HG03575 (cell line): ENCODE measurements around the gene NDC80.
"Not testable (repeated sequence)": the region's sequence is repeated elsewhere in the genome, so short reads cannot be mapped to it uniquely, and the experiment has no call there.

ENCODE experiments used
- ATAC-seq: cut with Tn5 transposase; IDR thresholded peaks from one replicate; pipeline ENCODE4 v1.9.1; 2021; ENCODE audit not compliant: unreplicated experiment, insufficient number of reproducible peaks, low FRiP score; ENCODE audit errors: extremely low read depth

NDC80 gene

DNA sequence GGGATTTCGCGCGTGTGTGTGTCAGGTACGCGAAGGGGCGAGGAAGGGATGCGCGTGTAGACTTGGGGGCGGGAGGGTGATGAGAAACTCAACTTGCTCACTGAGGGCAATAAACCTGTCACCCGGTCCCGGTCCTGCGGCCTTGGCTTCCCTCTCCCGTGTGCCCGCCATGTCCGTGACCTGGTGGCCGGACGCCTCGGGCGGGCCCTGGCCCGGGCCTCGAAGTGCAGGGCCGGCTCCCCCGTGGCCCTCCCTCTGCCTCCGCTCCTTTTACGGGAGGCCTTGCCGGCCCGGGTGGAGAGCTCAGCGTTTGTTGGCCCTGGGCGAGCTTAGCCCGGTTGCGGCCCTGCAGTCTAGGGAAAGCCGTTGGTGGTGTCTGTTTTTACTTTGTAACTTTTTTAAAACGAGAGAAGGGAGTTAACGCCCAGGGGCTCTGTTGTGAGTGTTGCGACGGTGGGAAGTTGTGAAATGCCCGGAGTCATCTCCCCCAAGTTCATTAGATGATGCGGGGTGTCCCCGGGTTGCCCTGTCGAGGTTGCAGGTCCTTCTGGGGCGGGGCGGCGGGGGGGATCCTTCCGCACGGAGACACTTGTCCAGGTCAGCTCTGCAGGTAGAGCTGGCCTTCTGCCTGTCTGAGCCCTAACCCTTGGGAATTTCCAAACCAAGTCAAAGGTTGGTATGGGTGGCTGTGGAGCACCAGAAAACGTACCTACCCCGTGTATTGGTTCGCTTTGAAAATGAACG is 85.1 kb downstream of the NDC80 start:
- ATAC-seq = no peak

DNA sequence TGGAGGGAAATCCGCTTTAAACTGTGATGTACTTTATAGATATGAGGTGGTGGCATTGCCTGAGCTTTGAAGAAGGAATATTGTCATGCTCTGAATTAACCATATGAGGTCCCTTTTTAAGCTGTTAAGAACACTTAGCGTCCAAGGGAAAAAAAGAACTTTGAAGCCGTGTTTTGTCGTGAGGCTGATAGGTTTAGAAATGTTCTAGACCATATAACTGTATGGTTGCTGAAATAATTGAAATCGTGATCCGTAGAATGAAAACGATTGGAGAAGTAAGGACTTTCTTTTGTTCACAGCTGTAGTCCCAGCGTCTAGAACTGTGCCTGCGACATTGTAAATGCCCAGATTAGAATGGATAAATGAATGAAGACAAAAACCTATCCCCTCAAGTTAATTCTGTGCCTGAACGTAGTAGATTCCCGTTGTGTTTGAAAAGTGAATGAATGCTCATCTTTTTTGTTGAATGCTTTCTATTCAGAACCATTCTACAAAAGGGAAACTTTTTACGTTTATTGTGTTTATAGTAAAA is 85.7 kb downstream of the NDC80 start:
- no peak for ATAC-seq

DNA sequence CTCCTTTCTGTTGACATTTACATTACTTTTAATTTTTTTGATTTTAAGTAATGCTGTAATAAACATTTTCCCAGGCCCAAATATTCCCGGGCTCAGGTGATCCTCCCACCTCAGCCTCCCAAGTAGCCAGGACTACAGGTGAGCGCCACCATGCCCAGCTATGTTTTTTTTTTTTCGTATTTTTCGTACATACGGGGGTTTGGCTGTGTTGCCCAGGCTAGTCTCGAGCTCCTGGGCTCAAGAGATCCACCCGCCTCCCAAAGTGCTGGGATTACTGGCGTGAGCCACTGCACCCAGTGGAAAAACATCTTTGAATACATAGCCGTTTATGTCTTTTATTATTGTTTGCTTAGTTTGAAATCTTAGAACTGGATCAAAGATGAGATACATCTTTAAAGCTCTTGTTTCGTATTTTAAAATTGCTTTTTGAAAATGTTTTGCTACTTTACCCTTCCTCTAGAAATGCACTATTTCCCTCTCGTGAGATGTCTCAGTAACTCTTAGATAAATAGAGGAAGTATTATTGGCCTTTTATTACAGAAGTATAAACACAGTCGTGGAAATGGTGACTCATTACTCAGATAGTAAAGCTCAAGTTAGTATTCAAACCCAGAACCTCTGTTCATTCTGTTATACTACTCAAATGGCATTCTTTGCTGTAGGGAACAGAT is 86.6 kb downstream of the NDC80 start:
- no peak for ATAC-seq

DNA sequence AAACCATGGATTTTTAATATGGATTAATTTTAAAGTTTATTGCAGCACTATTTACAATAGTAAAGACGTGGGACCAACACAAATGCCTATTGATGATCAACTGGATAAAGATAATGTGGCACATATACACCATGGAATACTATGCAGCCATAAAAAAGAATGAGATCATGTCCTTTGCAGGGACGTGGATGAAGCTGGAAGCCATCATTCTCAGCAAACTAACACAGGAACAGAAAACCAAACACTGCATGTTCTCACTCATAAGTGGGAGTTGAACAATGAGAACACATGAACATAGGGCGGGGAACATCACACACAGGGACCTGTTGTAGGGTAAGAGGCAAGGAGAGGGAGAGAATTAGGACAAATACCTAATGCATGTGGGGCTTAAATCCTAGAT is 89.5 kb downstream of the NDC80 start:
- not testable (repeated sequence) for ATAC-seq

DNA sequence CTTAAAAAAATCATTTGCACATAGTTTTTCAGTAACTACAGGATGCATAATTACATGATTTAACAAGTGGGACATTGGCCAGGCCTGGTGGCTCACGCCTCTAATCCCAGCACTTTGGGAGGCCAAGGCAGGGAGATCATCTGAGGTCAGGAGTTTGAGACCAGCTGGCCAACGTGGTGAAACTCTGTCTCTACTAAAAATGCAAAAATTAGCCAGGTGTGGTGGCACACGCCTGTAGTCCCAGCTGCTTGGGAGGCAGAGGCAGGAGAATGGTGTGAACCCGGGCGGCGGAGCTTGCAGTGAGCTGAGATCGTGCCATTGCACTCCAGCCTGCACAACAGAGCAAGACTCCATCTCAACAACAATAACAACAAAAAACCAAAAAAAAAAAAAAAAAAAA is 90.9 kb downstream of the NDC80 start:
- not testable (repeated sequence) for ATAC-seq

DNA sequence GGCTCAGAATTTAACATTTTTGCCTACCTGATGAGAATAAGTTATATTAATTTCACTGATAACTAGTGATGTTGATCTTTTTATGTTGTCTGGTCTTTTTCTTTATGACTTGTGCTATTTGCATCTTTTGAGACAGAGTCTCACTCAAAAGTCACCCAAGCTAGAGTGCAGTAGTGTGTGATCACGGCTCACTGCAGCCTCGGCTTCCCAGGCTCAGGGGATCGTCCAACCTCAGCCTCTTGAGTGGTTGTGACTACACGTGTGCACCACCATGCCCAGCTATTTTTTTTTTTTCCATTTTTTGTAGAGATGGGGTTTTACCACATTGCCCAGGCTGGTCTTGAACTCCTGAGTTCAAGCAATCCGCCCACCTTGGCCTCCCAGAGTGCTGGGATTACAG is 91.6 kb downstream of the NDC80 start:
- no peak for ATAC-seq
